ENCODE measurements around the gene SLC25A38. TPM values are rescaled to one million over a fixed set of nuclear protein-coding genes. Genes with fewer than 3 reads are reported as not detected.

SLC25A38 gene
- total and polyA plus RNA-seq, 10 of the 15 experiments (the other 5 are each of a cell fraction or from before 2014, with no cell fraction given), result 15.2 to 55.2 (median 39.2) TPM

- no peak for FAIRE-seq
- ChIA-PET CTCF (no interaction called here), RAD21 (ENCODE audit: unreplicated experiment) (no interaction called here), SMC1A (ENCODE audit: uncharacterized antibody, unreplicated experiment) (no interaction called here), POLR2A (no interaction called here)
- intact Hi-C loops (cut with micrococcal nuclease; ENCODE audit: unreplicated experiment), result no loop called here
- WGBS (ENCODE audit: insufficient coverage, insufficient replicate concordance, low lambda C conversion rate, missing lambda C conversion rate), result 63% methylated on average over 3 of the region's 3 CpGs
- no peak overlapping the region for H3K4me2 ChIP-seq (ENCODE audit: control insufficient read depth, insufficient read depth)
- H3K4me1 ChIP-seq (ENCODE audit: control insufficient read depth, insufficient read depth, low read length), result no peaks in the 10 kb centered on the region
- H3K79me2 ChIP-seq (ENCODE audit: control insufficient read depth, insufficient read depth, low read length), result no peaks in the 10 kb centered on the region
- H3K4me3 ChIP-seq, result no peak overlapping the region
- H2AFZ ChIP-seq (ENCODE audit: control insufficient read depth, low read depth, low read length), result no peak overlapping the region
- no peaks in the 10 kb centered on the region for H4K20me1 ChIP-seq (ENCODE audit: control insufficient read depth, insufficient read depth)
- TF ChIP-seq CBX3 (IDR thresholded peaks at IDR 0.05; ENCODE audit: borderline replicate concordance, low read depth) (no peak), CTCF (IDR thresholded peaks at IDR 0.05 in 2 of 3, conservative IDR thresholded peaks at IDR 0.05 in 1 of 3; ENCODE audit: control insufficient read depth in 2 of 3, extremely low read depth in 1 of 3, insufficient read depth in 1 of 3, low read depth in 3 of 3, low read length in 3 of 3) (no peak), CBX5 (IDR thresholded peaks at IDR 0.05; ENCODE audit: low read depth) (no peak), ZBED1 (IDR thresholded peaks at IDR 0.05; ENCODE audit: borderline replicate concordance) (no peak), SPI1 (IDR thresholded peaks at IDR 0.05; ENCODE audit: borderline replicate concordance, insufficient read depth, low read depth, low read length) (no peak), STAT1 (conservative IDR thresholded peaks at IDR 0.05) (no peak), SREBF2 (IDR thresholded peaks at IDR 0.05; ENCODE audit: low read length) (no peak), NBN (IDR thresholded peaks at IDR 0.05) (no peak), SUZ12 (IDR thresholded peaks at IDR 0.05; ENCODE audit: unreplicated experiment) (no peak), IKZF1 (conservative IDR thresholded peaks at IDR 0.05) (no peak), CHD4 (IDR thresholded peaks at IDR 0.05) (no peak)
- H3K36me3 ChIP-seq (ENCODE audit: control insufficient read depth in 2 of 2, insufficient read depth in 2 of 2, low read length in 1 of 2), result no peaks in the 10 kb centered on the region
- no TSS peak for BruUV-seq (replicated peaks)
- no peaks in the 10 kb centered on the region for H3K27me3 ChIP-seq (replicated peaks in 1 of 2; ENCODE audit: control insufficient read depth in 2 of 2, insufficient read depth in 2 of 2, low read length in 1 of 2)
- H3K9ac ChIP-seq (ENCODE audit: control insufficient read depth, insufficient read depth, low read length), result no peak overlapping the region
- H3K9me3 ChIP-seq (replicated peaks; ENCODE audit: control insufficient read depth, insufficient read depth, low read length), result no peaks in the 10 kb centered on the region
- no peak overlapping the region for H3K27ac ChIP-seq (ENCODE audit: control insufficient read depth, insufficient read depth)
- DNase-seq (ENCODE audit: low read depth, low spot score), result no peak
- in situ Hi-C loops (cut with MboI), result no loop called here
- no peak for ATAC-seq
Measured at GRCh38 chr3:39433642-39434041, 50.5 kb downstream of the SLC25A38 start.
